ENCODE results near the gene ABHD16B.

ABHD16B gene

DNA sequence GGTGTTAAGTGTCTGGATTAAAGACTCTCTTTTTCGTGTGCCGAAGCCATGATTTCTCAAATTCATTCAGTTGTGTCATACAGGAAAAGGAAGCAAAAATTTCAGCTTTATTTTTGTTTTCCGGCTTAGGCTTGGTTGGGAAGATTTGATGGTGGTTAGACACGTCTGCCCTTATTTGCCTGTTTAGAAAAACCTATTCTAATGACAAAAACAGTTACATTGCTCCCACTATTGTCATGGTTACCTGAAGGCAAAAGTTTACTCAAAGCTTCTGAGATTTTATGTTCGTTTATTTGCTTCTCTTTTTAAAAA is 34.6 kb downstream of the ABHD16B start:
- no peak for DNase-seq (ENCODE audit: low spot score)

DNA sequence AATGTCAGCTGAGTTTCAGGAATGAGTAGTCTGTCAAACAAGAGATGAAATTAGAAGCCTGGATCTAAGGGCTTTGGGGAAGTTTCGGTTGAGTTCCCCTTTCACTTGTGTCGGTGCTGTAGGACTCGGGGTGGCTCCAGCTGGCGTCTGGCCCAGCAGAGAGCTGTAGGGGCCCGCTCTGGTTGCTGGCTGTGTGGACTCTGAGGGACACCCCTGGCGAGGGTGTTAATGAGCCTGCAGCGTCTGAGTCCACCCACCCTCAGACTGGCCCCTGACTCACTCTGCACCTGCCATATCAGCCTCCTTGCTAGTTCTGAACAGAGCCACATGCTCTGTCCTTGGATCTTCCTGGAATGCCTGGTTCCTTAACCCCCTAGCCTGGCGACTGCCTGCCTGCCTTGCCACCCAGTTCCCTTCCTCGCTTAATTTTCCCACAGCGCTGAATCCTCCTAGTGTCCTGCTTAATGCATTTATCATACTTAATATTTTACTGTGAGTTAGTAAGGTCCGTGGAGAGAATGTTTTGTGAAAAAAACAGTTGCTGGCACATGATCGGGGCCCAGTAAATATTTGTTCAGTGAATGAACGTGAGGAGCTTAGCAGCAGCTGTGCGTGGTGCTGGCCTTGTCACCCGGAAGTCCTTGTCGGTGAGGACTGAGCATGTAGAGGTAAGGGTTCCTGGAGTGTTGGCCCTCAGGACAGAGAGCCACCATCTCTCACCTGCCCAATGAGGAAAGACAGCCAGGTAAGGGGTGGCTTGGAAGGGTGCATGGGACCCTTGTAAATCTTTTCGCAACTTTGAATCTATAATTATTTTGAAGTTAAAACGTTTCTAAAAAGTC is 35.2 kb downstream of the ABHD16B start:
- peak; percentile 45 for DNase-seq (ENCODE audit: low spot score)

DNA sequence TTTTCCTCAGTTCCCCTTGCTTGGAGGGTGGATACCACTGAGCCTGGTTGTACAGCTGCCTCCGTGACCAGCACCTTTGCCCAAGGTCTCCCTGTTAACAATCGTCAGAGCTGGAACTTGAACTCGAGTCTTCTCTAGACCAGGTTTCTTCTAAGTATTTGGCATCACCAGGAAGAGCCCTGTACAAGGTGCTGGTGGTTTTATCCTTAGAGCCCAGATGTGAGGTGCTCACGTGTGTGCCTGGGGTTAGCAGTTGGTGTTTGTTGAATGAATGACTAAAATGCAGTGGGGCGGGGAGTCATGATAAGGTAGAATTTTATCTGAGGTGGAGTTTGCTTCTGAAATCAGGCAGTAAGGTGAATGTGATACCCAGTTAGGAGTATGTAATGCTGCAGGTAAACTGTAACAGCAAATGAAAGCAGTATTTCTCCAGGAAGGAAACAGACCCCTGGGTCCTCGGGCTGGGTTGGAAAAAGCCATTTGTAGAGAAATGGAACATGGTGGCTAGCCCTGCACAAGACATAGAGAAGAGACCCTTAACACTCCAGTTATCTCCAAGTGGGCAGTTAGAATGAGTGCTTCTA is 36.8 kb downstream of the ABHD16B start:
- no peak for DNase-seq (ENCODE audit: low spot score)

DNA sequence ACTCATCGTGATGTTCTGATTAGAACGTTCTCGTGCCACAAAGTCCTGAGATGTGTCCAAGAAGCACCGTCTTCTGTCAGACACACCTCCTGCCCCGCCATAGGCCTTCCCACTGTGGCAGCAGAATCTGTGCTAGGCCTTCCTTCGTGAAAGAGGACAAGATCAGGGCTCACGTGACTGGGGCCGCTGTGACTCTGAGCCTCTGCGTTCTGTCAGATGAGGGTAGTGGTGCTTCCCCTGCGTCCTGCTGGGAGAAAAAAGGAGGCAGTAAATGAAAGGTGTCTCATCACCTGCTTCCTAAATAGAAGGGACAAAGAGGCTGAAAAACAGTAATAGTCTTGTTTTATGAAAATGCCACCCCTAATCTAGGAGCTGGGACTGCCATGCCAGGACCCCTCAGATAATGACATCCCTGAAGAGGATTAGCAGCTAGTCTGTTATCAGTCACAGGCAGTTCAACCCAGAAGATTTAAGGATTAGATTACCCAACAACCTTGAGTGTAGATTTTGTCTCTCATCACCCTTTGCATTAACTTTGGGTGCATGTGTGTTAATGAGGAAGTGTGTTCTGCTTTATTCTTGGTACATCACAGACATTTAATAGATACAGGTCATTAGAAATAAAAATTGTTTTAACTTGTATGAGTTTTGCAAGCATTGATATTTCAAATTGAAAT is 37.7 kb downstream of the ABHD16B start:
- no peak for DNase-seq (ENCODE audit: low spot score)

DNA sequence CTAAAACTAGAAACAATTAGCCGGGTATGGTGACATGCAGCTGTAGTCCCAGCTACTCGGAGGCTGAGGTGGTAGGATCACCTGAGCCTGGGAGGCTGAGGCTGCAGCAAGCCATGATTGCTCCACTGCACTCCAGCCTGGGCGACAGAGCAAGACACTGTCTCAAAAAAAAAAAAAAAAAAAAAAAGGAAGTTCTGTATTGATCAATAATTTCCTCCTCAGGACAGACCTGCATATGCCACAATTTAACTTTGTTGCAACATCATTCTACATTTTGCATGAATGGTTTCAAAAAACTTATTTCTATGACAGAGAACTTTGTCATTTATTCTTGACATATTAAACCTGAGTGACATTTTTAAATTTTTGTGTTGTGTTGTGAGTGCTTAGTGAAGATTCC is 39.1 kb downstream of the ABHD16B start:
- no peak for DNase-seq (ENCODE audit: low spot score)

DNA sequence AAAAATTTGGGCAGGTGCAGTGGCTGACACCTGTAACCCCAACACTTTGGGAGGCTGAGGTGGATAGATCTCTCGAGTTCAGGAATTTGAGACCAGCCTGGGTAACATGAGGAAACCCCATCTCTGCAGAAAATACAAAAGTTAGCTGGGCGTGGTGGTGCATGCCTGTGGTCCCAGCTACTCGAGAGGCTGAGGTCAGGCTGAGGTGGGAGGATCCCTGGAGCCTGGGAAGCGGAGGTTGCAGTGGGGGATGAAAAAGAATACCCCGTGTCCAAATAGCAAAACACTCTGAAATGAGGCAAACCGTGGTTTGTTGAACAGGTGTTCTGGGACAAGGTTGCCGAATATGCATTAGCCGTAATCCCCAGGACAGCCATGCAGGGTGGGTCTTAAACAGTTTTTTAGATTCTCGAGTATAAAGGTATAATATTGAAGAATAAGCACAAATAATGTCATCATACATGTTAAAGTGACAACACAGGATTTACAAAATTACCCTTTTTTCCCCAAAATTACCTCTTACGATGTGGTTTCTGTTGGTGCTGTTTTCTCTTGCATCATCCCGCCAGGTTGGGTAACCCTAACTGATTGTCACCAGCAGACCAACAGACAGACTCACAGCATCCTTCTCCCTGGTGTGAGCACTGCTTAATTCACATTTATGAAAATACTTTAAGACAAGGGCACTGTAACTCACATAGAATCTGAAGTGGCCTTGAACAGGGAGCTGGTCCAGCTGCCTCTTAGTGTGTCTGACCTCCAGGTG is 42.7 kb downstream of the ABHD16B start:
- DNase-seq (ENCODE audit: low spot score), result no peak

DNA sequence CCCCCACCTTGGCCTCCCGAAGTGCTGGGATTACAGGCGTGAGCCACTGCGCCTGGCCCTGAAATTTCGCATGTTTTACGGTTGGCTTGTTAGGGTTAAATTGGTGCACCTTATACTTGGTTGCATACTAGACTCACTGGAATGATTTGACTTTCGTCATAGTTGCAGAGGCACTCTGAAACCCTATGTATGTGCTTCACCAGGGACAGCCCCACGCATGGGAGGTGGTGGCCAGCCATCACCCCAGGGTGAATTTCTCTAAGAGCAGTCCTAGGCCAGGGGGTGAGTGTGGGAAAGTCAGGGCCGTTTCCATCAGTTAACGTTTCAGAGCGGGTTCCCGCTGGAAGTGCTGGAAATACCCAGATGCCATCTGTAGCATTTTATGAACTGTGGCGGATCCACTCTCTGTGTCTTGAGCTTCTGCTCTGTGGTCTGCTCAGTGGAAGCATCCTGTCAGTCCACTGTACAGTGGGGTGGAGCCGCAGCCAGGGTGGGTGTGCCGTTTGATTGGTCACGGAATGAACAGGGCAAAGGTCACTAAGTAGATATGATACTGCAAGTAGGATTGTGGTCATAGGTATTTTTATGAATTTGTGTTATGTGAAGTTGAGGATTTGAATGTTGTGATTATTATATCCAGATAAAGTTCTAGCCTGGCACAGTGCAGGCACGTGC is 46.8 kb downstream of the ABHD16B start:
- DNase-seq (ENCODE audit: low spot score), result no peak

DNA sequence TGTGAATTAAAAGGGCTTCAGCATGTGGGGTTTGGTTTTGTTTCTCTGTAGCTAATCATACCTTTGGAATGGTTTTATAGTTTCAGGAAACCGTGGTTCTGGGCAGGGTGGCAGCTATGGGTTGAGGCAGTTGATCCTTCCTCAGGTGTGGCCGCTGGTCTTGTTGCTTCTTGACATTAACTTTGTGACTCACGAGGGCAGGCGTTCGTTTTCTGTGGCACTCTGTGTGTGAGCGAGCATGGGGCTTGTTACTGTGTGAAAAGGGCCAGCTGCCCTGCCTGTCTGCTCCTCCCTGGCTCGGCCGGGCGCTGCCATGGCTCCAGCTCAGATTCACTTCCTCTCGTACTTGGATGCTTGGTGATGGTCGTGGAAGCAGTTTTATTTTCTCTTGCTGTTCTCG is 49.9 kb downstream of the ABHD16B start:
- DNase-seq (ENCODE audit: low spot score), result no peak
